Erythroblast (primary cell): Measurements from ENCODE around the gene CLSTN3.

Source experiments
- DNase-seq, 2 experiments: peaks; one replicate each; lab custom pipeline; 2025; lab: John Stamatoyannopoulos, UW
- GATA1 ChIP-seq: IDR thresholded peaks from 2 replicates; pipeline ENCODE4 v1.6.1; 2011; ENCODE audit warnings: low read depth, mild to moderate bottlenecking, control low read depth, low read length, moderate library complexity
- POLR2A ChIP-seq: IDR thresholded peaks from 2 replicates; pipeline ENCODE4 v1.6.1; 2011; ENCODE audit warnings: mild to moderate bottlenecking, low read length

Gene CLSTN3

DNA sequence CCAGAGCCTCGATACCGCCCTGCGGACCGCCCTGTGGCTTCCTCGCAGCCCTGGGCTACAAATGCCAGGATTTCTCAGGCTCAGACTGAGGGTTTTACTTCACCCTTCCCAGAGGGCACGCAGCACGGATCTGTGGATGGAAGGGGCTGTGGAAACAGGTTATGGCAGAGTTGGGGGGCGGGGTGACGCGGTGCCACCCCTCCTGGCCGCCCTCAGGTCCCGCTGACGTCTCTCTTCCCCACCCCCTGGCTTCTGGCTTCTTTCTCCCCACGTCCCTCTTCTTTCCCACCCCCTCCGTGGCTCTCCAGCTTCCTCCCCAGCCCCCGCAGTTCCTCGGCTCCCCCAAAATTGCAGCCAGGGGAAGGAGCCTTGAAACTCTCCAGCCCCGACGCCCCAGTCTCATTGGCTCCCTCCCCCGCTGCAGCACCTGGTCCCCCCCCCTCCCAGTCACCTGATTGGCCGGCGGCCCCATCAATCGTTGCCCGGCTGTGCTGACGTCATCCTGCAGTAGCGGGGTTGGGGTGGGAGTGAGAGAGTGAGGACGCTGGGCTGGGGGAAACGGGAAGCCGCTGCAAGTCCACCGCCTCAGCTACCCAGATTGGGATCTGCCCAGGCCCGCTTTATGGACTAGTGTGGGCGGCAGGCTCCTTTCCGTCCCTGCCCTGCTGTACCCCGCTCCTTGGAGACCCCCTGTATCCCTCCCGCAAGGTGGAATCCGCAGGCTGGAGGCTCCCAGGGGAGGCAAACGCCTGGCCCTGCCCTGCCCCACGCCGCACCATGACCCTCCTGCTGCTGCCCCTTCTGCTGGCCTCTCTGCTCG is at the start of gene CLSTN3:
CLSTN3 (plus strand) TSS at position 500 of the 820 bp plus-strand sequence; CDS start at position 778, 278 bp downstream.
- TF ChIP-seq POLR2A (no peak), GATA1 (no peak)
- DNase-seq: peak; percentile 80 to 85

DNA sequence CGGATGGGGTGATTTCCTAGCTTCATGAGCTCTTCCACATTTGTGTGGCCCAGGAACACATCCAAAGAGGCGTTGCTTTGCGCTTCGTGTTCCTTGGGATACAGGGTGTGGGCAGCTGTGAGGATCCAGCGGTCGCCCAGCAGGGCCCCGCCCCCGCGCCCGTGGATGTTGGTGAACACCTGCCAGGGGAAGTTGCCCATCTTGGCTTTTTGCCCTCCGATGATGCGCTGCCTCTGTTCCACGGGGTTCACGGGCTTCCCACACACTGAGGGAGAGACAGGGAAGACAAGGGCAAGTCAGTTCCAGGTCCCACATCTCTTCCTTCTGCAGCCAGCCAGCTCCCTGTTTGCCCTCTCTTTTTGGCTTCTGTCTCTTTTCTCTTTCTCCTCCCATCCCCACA is 49.1 kb upstream of the CLSTN3 start:
- no peak for DNase-seq
- no peak for TF ChIP-seq POLR2A
- no peak for TF ChIP-seq GATA1

DNA sequence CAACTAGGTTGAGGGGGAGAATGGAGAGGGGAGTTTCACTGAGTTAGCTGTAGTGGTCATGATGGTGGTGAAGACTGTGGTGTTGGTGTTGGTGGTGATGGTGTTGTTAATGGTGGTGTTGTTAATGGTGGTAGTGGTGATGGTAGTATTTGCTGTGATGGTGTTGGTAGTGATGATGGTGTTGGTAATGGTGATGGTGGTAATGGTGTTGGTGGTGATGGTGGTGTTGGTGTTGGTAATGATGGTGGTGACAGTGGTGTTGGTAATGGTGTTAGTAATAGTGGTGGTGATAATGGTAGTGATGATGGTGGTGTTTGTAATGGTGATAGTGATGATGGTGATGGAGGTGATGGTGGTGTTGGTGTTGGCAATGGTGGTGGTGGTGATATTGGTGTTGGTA is 47.0 kb upstream of the CLSTN3 start:
- DNase-seq: no peak
- TF ChIP-seq POLR2A (no peak), GATA1 (no peak)

DNA sequence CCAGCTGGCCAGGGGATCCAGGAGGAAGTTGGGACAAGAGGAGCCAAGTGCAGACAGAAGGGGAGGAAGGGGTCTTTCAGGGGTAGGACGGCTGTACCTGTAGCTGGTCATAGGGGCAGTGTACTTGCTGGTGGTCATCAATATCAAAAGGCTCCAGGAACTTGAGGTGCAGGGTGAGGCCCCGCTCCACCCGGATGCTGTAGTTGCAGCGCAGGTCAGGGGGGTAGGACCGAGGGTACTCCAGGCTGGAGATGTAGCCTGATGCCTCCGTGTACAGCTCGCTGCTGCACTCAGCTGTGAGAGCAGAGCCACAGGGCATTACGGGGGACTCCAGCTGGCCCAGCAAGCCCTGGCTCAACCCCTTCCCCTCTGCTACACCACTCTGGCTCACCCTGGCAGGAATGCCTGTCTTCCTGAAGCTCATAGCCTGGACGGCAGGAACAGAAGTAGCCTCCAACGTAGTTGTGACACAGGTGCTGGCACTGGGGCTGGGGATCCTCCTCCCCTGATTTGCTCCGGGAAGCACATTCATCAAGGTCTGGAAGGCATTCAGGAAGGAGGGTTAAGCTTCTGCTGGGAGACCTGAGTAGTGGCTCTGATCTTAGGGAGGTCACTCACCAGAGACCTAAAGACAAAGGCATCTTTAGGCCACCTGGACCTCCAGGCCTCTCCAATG is 40.8 kb upstream of the CLSTN3 start:
- no peak for DNase-seq
- TF ChIP-seq GATA1 (no peak), POLR2A (no peak)

DNA sequence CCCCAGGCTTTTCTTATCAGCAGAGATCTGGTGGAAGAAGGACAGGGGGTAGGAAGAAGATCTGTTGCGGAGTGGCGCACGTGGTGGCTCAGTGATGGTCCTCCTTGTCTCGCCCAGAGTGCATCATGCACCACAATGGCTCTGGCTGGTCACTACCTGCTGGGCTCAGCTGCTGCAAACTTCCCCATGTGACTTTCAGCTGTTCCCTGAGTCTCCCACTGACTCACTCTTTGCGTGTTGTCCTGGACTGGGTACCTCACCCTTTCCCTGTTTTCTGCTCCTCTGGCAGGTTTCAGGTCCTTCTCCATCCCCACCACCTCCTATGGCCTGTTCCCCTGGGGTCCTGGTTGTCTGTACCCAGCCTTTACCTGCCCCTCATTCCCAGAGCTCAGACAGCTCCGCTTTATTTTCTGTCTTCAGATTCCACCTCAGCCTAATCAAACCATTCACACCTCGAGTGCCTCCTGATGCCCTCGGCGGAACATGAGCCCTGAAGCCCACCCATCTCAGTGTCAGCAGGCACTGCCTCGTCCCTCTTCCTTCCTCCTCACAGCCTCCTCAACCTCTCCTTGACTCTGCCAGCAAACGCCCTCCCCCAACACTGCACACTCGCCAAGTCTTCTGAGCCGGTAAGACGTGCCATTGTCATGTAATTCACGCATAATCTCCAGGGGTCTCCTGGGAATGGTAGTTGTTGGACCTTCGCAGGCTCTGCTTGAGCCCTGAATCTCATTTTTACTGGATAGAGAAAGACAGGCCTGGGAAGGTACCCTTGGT is 39.8 kb upstream of the CLSTN3 start:
- no peak for DNase-seq
- TF ChIP-seq POLR2A (no peak), GATA1 (no peak)

DNA sequence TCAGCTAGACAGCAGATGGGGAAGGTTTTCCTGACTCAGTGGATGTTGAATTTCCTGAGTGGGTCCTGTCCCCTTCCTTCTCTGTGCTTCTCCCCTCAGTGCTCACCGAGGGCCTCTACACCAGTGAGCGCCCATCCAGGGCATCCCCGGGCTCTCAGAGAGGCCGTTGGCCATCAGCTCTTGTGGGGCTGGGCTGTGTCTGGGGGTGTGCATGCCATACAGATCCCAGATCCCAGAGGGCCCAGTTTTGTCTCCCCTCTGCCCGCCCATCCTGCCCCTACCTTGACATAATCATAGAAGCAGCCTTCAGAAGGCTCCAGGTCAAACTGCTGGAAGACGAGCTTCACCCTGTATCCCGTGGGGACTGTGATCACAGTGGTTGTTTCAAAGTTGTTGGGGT is 39.0 kb upstream of the CLSTN3 start:
- TF ChIP-seq GATA1 (no peak), POLR2A (no peak)
- no peak for DNase-seq

DNA sequence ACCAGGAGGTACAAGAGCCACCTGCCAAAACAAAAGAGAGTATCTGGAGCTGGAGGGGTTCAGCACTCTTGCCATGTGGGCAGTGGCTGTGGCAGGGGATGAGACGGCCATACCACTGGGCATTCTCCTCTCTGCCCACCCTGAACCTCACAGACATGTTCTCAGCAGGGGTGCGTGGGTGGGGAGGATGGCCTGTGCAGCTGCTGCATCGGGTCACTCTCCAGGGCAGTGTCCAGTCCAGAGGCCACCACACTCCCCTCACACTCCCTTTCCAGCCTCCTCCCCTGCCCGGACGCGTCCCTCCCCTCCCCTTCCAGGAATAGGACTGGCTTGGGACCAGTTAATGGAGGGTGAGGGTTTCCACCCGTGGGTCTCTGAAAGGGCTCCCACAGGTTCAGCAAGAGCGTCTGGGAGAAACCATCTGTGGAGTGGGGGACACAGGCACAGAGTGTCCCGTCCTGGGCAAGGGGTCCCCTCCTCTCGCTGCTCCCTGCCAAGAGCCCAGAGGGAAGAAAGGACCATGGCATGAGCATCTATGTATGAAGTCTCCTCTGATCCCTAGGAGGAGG is 38.4 kb upstream of the CLSTN3 start:
- TF ChIP-seq POLR2A (no peak), GATA1 (no peak)
- no peak for DNase-seq

DNA sequence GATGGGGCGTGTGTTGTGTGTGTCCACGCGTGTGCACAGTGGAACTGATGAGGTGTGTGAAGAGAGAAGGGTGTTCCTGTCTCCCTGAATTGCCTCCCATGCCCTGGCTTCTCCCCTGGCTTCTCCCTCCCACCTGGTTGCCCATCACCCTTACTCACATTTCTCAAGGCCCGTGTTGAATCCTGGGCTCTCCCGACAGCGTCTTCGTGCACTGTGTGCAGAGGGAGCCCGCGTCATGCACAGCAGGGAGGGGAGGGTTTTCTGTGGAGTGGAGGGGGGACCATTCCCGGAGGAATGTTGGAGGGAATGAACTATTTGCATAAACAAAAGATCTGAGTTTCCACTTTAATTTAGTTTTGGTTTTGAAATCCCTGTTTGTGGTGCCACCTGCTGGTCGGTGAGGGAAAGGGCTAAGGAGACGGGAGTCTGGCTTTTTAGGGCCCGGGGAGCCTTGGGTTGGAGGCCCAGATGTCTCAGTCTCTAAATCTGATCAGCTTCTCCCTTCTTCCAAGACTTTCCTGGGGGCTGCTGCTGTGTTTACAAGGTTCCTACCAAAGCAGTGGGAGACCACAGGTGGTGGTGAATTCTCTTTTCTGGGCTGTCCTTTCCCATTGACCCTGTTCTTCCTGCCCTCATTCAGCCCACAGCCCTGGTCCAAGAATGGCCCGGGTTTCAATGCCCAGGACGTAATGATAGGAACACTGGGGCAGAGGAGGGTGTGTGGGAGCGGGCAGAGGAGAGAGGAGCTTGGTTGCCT is 37.8 kb upstream of the CLSTN3 start, which contains the start of gene C1R:
C1R (minus strand) TSS at position 217 of the 757 bp plus-strand sequence; CDS start at position 160, 57 bp downstream.
- peak; percentile 65 to 85 for DNase-seq
- no peak for TF ChIP-seq GATA1
- no peak for TF ChIP-seq POLR2A

DNA sequence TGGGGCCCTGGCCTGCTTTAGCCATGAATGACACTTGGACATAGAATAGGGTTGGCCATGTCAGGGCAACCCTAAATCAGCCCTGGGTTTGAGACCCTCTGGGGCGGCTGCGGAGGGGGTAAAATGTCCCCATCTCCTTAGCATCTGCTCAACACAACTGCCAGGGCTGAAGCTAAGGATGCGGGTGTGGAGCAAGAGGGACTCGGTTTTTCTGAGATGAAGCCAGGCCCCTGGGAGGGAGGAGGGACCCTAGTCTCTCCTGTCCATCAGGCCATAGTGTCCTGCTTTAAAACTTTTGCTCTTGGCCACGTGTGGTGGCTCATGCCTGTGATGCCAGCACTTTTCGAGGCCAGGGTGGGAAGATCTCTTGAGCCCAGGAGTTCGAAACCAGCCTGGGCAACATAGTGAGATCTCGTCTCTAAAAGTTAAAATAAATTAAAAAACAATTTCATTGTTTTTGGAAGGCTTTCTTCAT is 37.1 kb upstream of the CLSTN3 start:
- TF ChIP-seq POLR2A (no peak), GATA1 (no peak)
- no peak for DNase-seq

DNA sequence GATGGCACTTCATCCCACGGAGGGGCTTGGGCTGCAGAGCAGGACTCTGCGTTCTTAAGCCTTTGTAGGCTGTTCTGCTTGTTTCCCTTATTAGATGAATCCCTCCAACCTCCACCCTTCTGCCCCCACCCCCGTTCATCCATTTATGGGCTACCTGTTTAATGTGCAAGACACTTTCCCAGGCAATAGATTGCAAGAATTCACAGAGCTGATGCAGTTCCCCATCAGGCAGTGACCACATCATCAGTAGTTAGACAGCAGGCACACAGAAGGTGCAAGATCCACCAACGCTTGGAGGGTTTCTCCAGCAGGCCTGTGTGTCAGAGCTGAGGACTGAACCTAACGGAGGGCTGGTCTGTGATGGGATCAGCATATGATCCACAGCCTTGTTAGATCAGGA is 36.7 kb upstream of the CLSTN3 start:
- TF ChIP-seq POLR2A (no peak), GATA1 (no peak)
- DNase-seq: no peak

DNA sequence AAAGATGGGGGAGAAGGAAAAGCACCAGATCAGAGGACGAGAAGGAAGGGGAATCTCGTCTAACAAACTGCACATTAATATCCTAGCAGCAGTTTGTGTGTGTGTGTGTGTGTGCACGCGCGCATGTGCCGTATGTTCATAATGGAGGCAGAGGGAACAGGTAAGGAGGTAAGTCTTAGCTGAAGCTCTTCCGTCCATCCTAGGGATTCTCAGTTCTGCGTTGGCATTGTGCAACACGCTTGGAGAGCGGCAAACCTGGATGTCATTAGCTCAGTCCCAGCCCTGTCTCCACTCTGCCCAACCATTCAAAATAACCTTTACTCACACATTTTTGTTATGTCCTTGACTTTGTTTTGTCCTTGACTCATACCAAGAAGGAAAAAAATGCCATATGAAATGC is 36.3 kb upstream of the CLSTN3 start:
- DNase-seq: no peak
- TF ChIP-seq GATA1: no peak
- peak; percentile 48 for TF ChIP-seq POLR2A
